ENCODE results near the gene LENEP.
A peak's percentile ranks its signal among the peaks of the same experiment; 100 is the strongest.
"Not testable (repeated sequence)": the region's sequence is repeated elsewhere in the genome, so short reads cannot be mapped to it uniquely, and the experiment has no call there.

Gene LENEP

GRCh38 chr1:154972517-154973343 lies 20.7 kb upstream of the LENEP start:
- TF ChIP-seq PAX5 (IDR thresholded peaks at IDR 0.05; ENCODE audit: insufficient read depth, low read length, severe bottlenecking) (no peak), POLR2A (IDR thresholded peaks at IDR 0.05; ENCODE audit: low read depth, low read length) (no peak), POLR2AphosphoS5 (IDR thresholded peaks at IDR 0.05; ENCODE audit: low read depth, low read length) (no peak), TAF1 (IDR thresholded peaks at IDR 0.05; ENCODE audit: low read depth, low read length) (no peak), POU2F2 (IDR thresholded peaks at IDR 0.05; ENCODE audit: low read depth, low read length) (no peak), SPI1 (IDR thresholded peaks at IDR 0.05; ENCODE audit: low read depth, low read length) (no peak)
- no peak for DNase-seq (ENCODE audit: insufficient read length, low spot score)
- FAIRE-seq = no peak

DNA sequence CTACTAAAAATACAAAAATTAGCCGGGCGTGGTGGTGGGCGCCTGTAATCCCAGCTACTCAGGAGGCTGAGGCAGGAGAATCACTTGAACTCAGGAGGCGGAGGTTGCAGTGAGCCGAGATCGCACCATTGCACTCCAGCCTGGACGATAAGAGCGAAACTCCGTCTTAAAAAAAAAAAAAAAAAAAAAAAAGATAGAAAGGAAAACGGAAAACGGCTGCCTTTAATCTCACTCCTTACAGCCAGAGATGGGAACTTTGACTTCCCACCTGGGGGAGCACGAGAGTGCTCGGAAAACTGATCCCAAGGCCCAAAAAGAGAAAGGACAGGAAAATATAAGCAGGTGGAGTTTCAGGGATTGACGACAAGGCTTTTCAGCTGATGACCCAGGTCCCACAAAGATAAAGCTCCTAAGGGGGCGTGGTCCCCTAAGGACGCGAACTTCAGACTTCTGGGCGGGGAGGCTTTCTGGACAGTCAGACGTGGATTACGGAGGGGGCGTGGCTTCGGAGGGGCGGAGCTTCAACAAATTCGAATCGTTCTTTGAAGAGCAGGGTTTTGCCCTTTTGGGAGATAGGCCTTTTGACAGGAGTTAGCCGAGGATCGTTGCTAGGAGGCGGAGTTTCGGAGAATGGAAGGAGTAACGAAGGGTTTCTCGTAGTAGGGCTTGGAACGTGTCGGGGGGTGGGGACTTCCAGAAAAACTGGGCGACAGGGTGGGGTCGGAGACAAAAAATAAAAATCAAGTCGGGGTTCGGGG lies 19.9 kb upstream of the LENEP start:
- DNase-seq (ENCODE audit: insufficient read length, low spot score) (peak; percentile 79), FAIRE-seq (peak; percentile 66)
- TF ChIP-seq POLR2AphosphoS5 (IDR thresholded peaks at IDR 0.05; ENCODE audit: low read depth, low read length) (no peak; the same call in 1 of the 2 replicates), POU2F2 (IDR thresholded peaks at IDR 0.05; ENCODE audit: low read depth, low read length) (0 out of 2 replicates have a peak, but pooled peaks have one; percentile 3), PAX5 (IDR thresholded peaks at IDR 0.05; ENCODE audit: insufficient read depth, low read length, severe bottlenecking) (no peak), POLR2A (IDR thresholded peaks at IDR 0.05; ENCODE audit: low read depth, low read length) (peak; percentile 29; the same call in 1 of the 2 replicates)

DNA sequence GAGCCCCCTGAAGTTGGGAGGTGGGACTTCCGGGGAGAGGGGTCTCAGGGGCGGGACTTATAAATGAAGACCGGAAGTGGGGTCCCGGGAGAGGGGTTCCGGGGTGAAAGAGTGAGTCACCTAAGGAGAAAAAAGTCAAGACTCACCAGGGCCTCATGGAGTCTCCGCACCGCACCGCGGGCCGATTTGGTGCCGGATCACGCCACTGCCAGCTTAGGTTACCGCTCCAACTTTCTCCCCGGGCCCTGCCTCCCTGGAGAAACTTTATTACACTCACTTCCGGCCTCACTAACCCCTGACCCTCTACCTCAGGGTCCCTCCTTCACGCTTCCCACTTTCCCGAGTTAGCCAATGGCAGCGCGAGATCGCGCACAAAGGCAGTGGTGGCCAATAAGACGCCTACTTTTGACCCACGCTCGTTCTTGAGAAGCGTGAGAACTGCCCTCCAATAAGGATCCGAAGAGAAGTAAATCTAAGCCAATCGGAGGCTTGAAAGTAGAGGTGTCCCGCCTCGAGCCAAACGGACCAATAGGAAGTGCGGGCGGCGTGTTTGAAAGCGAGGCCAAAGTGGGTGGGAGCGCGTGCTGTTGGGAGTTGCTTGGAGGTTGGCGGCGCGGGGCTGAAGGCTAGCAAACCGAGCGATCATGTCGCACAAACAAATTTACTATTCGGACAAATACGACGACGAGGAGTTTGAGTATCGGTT lies 19.1 kb upstream of the LENEP start, which contains the start of gene CKS1B:
CKS1B (plus strand) TSS at position 580 of the 706 bp plus-strand sequence; CDS start at position 645, 65 bp downstream.
- DNase-seq (ENCODE audit: insufficient read length, low spot score) = peak; percentile 81
- TF ChIP-seq POLR2A (IDR thresholded peaks at IDR 0.05; ENCODE audit: low read depth, low read length) = peak; percentile 62
- TF ChIP-seq POLR2AphosphoS5 (IDR thresholded peaks at IDR 0.05; ENCODE audit: low read depth, low read length) = peak; percentile 80
- 0 out of 2 replicates have a peak, but pooled peaks have one; percentile 7 for TF ChIP-seq SPI1 (IDR thresholded peaks at IDR 0.05; ENCODE audit: low read depth, low read length)
- TF ChIP-seq PAX5 (IDR thresholded peaks at IDR 0.05; ENCODE audit: insufficient read depth, low read length, severe bottlenecking) = no peak
- no peak; the same call in none of the 2 replicates for TF ChIP-seq TAF1 (IDR thresholded peaks at IDR 0.05; ENCODE audit: low read depth, low read length)
- no peak for FAIRE-seq

- peak; percentile 68 for DNase-seq (ENCODE audit: insufficient read length, low spot score)
- TF ChIP-seq TAF1 (IDR thresholded peaks at IDR 0.05; ENCODE audit: low read depth, low read length) = peak; percentile 58; the same call in 1 of the 2 replicates
- TF ChIP-seq POLR2AphosphoS5 (IDR thresholded peaks at IDR 0.05; ENCODE audit: low read depth, low read length) = peak; percentile 62
- no peak for TF ChIP-seq PAX5 (IDR thresholded peaks at IDR 0.05; ENCODE audit: insufficient read depth, low read length, severe bottlenecking)
- TF ChIP-seq SPI1 (IDR thresholded peaks at IDR 0.05; ENCODE audit: low read depth, low read length) = peak; percentile 64
- TF ChIP-seq POU2F2 (IDR thresholded peaks at IDR 0.05; ENCODE audit: low read depth, low read length) = no peak
- peak; percentile 66 for TF ChIP-seq POLR2A (IDR thresholded peaks at IDR 0.05; ENCODE audit: low read depth, low read length)
- FAIRE-seq = peak; percentile 97
Measured at GRCh38 chr1:154974808-154975408, 18.5 kb upstream of the LENEP start.

DNA sequence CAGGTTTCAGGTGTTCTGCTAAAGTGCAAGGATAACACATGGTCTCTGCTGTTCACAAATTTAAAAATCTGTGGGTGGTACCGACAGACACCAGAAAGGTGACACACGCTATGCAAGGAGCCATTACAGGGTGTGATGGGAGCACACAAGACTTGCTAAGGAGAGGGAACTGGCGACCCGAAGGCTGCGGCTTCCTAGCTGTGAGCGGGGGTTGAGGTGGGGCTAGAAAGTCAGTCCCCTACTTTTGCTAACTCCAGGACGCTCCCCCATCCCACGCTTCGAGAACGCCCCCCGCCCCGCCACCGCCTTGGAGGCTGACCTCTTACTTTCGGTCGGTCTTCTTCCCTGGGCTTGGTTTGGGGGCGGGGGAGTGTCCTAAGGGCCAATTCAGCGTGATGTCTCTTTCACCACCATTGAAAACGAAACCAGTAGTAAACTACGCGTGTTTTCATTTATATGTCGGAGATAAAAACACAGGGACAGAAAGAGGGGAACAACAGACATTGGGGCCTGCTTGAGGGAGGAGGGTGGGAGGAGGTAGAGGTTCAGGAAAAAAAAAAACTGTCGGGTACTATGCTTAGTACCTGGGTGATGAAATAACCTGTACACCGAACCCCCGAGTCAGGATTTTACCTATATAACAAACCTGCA lies 17.9 kb upstream of the LENEP start:
- DNase-seq (ENCODE audit: insufficient read length, low spot score) (no peak), FAIRE-seq (peak; percentile 66)
- TF ChIP-seq PAX5 (IDR thresholded peaks at IDR 0.05; ENCODE audit: insufficient read depth, low read length, severe bottlenecking) (no peak), POLR2A (IDR thresholded peaks at IDR 0.05; ENCODE audit: low read depth, low read length) (0 out of 2 replicates have a peak, but pooled peaks have one; percentile 31), POU2F2 (IDR thresholded peaks at IDR 0.05; ENCODE audit: low read depth, low read length) (peak; percentile 30; the same call in 1 of the 2 replicates)

- TF ChIP-seq SPI1 (IDR thresholded peaks at IDR 0.05; ENCODE audit: low read depth, low read length) = peak; percentile 50
- FAIRE-seq; DNase-seq (ENCODE audit: insufficient read length, low spot score): not testable (repeated sequence)
Measured at GRCh38 chr1:154977762-154978161, 15.6 kb upstream of the LENEP start.

DNA sequence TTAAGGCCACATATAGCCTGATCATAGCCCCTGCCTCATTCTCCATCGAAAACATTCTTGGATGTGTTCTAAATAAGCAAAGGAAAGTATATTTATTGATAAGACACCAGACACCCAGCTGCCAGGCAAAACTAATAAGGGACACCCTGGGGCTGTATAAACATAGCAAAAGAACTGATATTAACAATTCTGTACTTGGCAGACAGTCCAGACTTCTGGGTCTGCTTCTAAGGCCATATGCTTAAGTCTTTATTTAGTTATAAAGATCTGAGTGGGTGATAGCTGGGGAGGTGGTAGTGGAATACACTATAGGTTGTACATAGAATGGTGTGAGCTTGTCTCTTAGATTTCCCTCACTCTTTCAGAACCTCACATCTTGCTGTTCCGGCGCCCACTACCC lies 15.0 kb upstream of the LENEP start:
- no peak for TF ChIP-seq POLR2A (IDR thresholded peaks at IDR 0.05; ENCODE audit: low read depth, low read length)
- TF ChIP-seq TAF1 (IDR thresholded peaks at IDR 0.05; ENCODE audit: low read depth, low read length) = no peak
- TF ChIP-seq POLR2AphosphoS5 (IDR thresholded peaks at IDR 0.05; ENCODE audit: low read depth, low read length) = no peak
- no peak for TF ChIP-seq SPI1 (IDR thresholded peaks at IDR 0.05; ENCODE audit: low read depth, low read length)
- no peak for TF ChIP-seq POU2F2 (IDR thresholded peaks at IDR 0.05; ENCODE audit: low read depth, low read length)
- TF ChIP-seq PAX5 (IDR thresholded peaks at IDR 0.05; ENCODE audit: insufficient read depth, low read length, severe bottlenecking) = no peak
- DNase-seq (ENCODE audit: insufficient read length, low spot score) (no peak), FAIRE-seq (no peak)

DNA sequence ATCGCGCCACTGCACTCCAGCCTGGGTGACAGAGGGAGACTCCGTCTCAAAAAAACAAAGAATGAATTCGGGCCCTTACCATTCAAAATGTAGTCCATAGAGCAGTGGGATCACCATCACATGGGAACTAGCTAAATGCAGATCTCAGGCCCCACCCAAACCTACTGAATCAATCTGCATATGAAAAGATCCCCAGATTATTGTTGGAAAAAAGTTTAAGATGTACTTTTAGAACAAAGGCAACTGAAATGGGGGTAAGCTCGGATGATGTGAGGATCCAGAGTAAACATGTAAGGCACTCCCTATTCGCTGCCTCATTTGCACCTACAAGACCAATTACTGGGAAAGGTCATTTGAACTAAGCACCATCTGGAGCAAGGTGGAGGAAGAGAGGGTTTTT lies 11.0 kb upstream of the LENEP start:
- TF ChIP-seq POLR2A (IDR thresholded peaks at IDR 0.05; ENCODE audit: low read depth, low read length) (no peak), SPI1 (IDR thresholded peaks at IDR 0.05; ENCODE audit: low read depth, low read length) (no peak), POU2F2 (IDR thresholded peaks at IDR 0.05; ENCODE audit: low read depth, low read length) (no peak), PAX5 (IDR thresholded peaks at IDR 0.05; ENCODE audit: insufficient read depth, low read length, severe bottlenecking) (no peak), TAF1 (IDR thresholded peaks at IDR 0.05; ENCODE audit: low read depth, low read length) (no peak)
- FAIRE-seq = no peak
- no peak for DNase-seq (ENCODE audit: insufficient read length, low spot score)

Measured in GM12891 (cell line).